ENCODE measurements around the gene RTL1. TPM values are rescaled to one million over a fixed set of nuclear protein-coding genes. Genes with fewer than 3 reads are reported as not detected.

The RTL1 gene
- total and polyA plus RNA-seq, 11 donors: not detected

- Histone ChIP-seq H3K27me3 (peaks cover 0 to 22% (median 0%) of the 10 kb centered on the region in 9 donors), H3K36me3 (peaks cover 0 to 2% (median 0%) of the 10 kb centered on the region in 9 donors), H3K9me3 (no peaks in the 10 kb centered on the region), H3K27ac (peak overlapping the region in 1 of 12 donors; percentile 1), H3K4me3 (no peak overlapping the region), H3K4me1 (no peaks in the 10 kb centered on the region)
- ATAC-seq (peak in 3 of 4 donors; percentile 24 to 76 (median 39)), DNase-seq (peak in 1 of 5 donors; percentile 40)
- 54 to 70% (median 64%) methylated on average over 8 of the region's 8 CpGs for WGBS, 4 donors
- intact Hi-C loops (cut with DNase I): no loop called here
- TF ChIP-seq CTCF (IDR thresholded peaks at IDR 0.05) (no peak), POLR2A (IDR thresholded peaks at IDR 0.05) (no peak)
These were observed 60.7 kb downstream of the RTL1 start for GRCh38 chr14:100842799-100843198.

- Histone ChIP-seq H3K36me3 (peaks cover 0 to 2% (median 0%) of the 10 kb centered on the region in 9 donors), H3K4me3 (no peak overlapping the region), H3K4me1 (no peaks in the 10 kb centered on the region), H3K27me3 (peaks cover 0 to 22% (median 0%) of the 10 kb centered on the region in 9 donors), H3K9me3 (no peaks in the 10 kb centered on the region), H3K27ac (no peak overlapping the region)
- DNase-seq (no peak), ATAC-seq (no peak)
- WGBS, 4 donors: 82 to 92% (median 83%) methylated on average over 9 to 15 of the region's 15 CpGs
- TF ChIP-seq CTCF (IDR thresholded peaks at IDR 0.05): no peak
- no peak for TF ChIP-seq POLR2A (IDR thresholded peaks at IDR 0.05)
- intact Hi-C loops (cut with DNase I): no loop called here
These were observed 61.6 kb downstream of the RTL1 start for GRCh38 chr14:100841761-100842403.

GRCh38 chr14:100841066-100841760 is 62.3 kb downstream of the RTL1 start:
- intact Hi-C loops (cut with DNase I): no loop called here
- peaks cover 0 to 2% (median 0%) of the 10 kb centered on the region in 9 donors for H3K36me3 ChIP-seq
- no peak overlapping the region for H3K4me3 ChIP-seq

More at GRCh38 chr14:100841066-100841760, 62.3 kb downstream of the RTL1 start:
- ATAC-seq: no peak
- Histone ChIP-seq H3K9me3 (no peaks in the 10 kb centered on the region), H3K4me1 (no peaks in the 10 kb centered on the region), H3K27ac (no peak overlapping the region), H3K27me3 (peaks cover 0 to 18% (median 0%) of the 10 kb centered on the region in 9 donors)
- no peak for TF ChIP-seq POLR2A (IDR thresholded peaks at IDR 0.05)
- TF ChIP-seq CTCF (IDR thresholded peaks at IDR 0.05): no peak
- 87 to 92% (median 89%) methylated on average over 18 to 21 of the region's 21 CpGs for WGBS, 4 donors
- DNase-seq: peak in 1 of 5 donors; percentile 34

Measured in heart left ventricle (tissue), 16 donors.